NB4 (cell line): ENCODE results near the gene IFT20.
A peak's percentile ranks its signal among the peaks of the same experiment; 100 is the strongest.

ENCODE experiments used
- MYC ChIP-seq: IDR thresholded peaks from 2 replicates; pipeline ENCODE4 v1.6.1; 2011; ENCODE audit warnings: low read depth, low read length
- POLR2A ChIP-seq: IDR thresholded peaks from 2 replicates; pipeline ENCODE4 v1.6.1; 2011; ENCODE audit warnings: mild to moderate bottlenecking; ENCODE audit not compliant: insufficient read length; ENCODE audit errors: extremely low read depth
- TF ChIP-seq, protein P1 (sequence below): IDR thresholded peaks from one replicate; pipeline ENCODE4 v1.5.1; 2012; ENCODE audit warnings: low read depth, low read length
- TF ChIP-seq, protein P2 (sequence below): IDR thresholded peaks from 2 replicates; pipeline ENCODE4 v1.6.1; 2011; ENCODE audit warnings: low read depth, low read length

DNA sequence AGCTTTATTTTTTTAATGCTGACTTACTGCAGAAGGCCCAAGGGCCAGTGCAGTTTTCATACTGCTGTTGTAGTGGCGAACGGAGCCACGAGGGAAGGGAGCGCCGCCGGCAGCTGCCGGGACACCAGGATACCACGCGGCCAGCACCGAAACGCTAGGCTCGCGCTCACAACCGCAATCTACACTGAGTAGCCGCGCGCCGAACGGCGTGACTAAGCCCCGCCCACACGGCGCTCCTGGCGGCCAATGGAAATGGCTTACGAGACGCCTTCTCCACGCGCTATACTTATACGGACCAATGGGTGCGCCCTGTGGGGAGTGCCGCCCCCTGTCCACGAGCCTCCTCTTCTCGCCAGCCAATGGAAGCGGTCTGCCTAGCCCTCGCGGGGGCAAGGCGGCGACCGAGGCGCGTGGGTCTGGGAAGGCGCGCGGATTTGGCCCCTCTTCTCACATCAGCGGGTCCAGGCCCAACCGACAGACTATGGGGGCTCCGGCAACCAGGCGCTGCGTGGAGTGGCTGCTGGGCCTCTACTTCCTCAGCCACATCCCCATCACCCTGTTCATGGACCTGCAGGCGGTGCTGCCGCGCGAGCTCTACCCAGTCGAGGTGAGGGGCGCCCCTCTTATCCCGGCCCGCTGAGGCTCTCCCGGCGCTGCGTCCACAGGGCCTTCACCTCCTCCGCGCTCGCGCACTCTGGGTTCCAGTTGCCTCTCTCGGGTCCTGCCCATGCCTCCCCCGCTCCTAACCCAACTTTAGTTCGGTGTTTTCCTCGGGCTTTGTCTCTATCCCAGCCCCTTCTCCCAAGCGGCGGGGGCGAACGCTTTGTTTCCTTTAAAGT, 16.3 kb downstream of the IFT20 start, which contains the start of gene TMEM97:
- TF ChIP-seq, protein P1, sequence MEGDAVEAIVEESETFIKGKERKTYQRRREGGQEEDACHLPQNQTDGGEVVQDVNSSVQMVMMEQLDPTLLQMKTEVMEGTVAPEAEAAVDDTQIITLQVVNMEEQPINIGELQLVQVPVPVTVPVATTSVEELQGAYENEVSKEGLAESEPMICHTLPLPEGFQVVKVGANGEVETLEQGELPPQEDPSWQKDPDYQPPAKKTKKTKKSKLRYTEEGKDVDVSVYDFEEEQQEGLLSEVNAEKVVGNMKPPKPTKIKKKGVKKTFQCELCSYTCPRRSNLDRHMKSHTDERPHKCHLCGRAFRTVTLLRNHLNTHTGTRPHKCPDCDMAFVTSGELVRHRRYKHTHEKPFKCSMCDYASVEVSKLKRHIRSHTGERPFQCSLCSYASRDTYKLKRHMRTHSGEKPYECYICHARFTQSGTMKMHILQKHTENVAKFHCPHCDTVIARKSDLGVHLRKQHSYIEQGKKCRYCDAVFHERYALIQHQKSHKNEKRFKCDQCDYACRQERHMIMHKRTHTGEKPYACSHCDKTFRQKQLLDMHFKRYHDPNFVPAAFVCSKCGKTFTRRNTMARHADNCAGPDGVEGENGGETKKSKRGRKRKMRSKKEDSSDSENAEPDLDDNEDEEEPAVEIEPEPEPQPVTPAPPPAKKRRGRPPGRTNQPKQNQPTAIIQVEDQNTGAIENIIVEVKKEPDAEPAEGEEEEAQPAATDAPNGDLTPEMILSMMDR = no peak
- TF ChIP-seq POLR2A (peak; percentile 79), MYC (peak; percentile 98)
- TF ChIP-seq, protein P2, sequence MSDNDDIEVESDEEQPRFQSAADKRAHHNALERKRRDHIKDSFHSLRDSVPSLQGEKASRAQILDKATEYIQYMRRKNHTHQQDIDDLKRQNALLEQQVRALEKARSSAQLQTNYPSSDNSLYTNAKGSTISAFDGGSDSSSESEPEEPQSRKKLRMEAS = peak; percentile 87
